Muscle of leg (tissue), 9 donors: ENCODE results near the gene RGCC. TPM values are rescaled to one million over a fixed set of nuclear protein-coding genes. Genes with fewer than 3 reads are reported as not detected.

Experiments
- polyA plus RNA-seq, 8 donors: library from polyadenylated mRNA; unstranded; fragments of 120-200 nt; gene quantifications; one replicate each; pipeline versions ENCODE4 v1.2.1 to v1.2.3, GENCODE V29; 2013; ENCODE audit warnings: inconsistent platforms in 1 of 8, low replicate concordance in 1 of 8; ENCODE audit not compliant: insufficient read length in 8 of 8, insufficient read depth in 1 of 8
- total RNA-seq: library from RNA; stranded (reverse); fragments of 120-200 nt; gene quantifications from one replicate; pipeline ENCODE4 v1.2.4, GENCODE V29; 2013

Gene RGCC
- total and polyA plus RNA-seq, 9 donors, result 17.7 to 29.8 (median 24.6) TPM

Other genes starting within 250 kb of the RGCC start
- 11.5 TPM for gene MTRF1, start 194.0 kb upstream of the RGCC start, total RNA-seq
- 10 to 100 TPM in 4 of 8 donors, 1 to 10 TPM in 4; 8.6 to 13.2 (median 9.7) TPM for gene MTRF1, start 194.0 kb upstream of the RGCC start, polyA plus RNA-seq
- gene NAA16, start 146.3 kb upstream of the RGCC start, total RNA-seq, result 16.2 TPM
- 10 to 100 TPM; 12.2 to 27.1 (median 16.7) TPM for gene NAA16, start 146.3 kb upstream of the RGCC start, polyA plus RNA-seq